Neuronal stem cell (in vitro differentiated cells): Measurements from ENCODE around the gene SLC8A1.

ENCODE experiments used
- DNase-seq: peaks from one replicate; pipeline ENCODE4 v3.0.0-alpha.2; 2013; ENCODE audit warnings: low spot score
- H2AFZ ChIP-seq: one replicate; pipeline ENCODE4 v1.6.1; 2013; ENCODE audit warnings: mild to moderate bottlenecking, low read length, inconsistent platforms
- H2AK5ac ChIP-seq: 2 replicates; pipeline ENCODE4 v1.6.1; 2013; ENCODE audit warnings: low read depth, mild to moderate bottlenecking, inconsistent platforms, low read length, moderate library complexity, mixed read lengths
- H2BK120ac ChIP-seq: 2 replicates; pipeline ENCODE4 v1.6.1; 2013; ENCODE audit warnings: low read depth, mild to moderate bottlenecking, inconsistent platforms, low read length, moderate library complexity, mixed read lengths
- H2BK12ac ChIP-seq: one replicate; pipeline ENCODE4 v1.6.1; 2013; ENCODE audit warnings: low read length, inconsistent platforms
- H2BK15ac ChIP-seq: 2 replicates; pipeline ENCODE4 v1.6.1; 2013; ENCODE audit warnings: mild to moderate bottlenecking, low read length, inconsistent platforms, mixed read lengths
- H2BK5ac ChIP-seq: one replicate; pipeline ENCODE4 v1.6.1; 2013; ENCODE audit warnings: inconsistent platforms, mild to moderate bottlenecking, low read length, moderate library complexity
- H3K14ac ChIP-seq: one replicate; pipeline ENCODE4 v1.6.1; 2013; ENCODE audit warnings: low read length, inconsistent platforms
- H3K18ac ChIP-seq: 2 replicates; pipeline ENCODE4 v1.6.1; 2013; ENCODE audit warnings: low read length, inconsistent platforms
- H3K23ac ChIP-seq: 2 replicates; pipeline ENCODE4 v1.6.1; 2013; ENCODE audit warnings: low read depth, mild to moderate bottlenecking, mixed read lengths, low read length, inconsistent platforms; ENCODE audit not compliant: poor library complexity
- H3K27ac ChIP-seq: replicated peaks from 3 replicates; pipeline ENCODE4 v1.5.1; 2013; ENCODE audit warnings: low read length, inconsistent platforms
- H3K27me3 ChIP-seq, 3 experiments: 2 replicates each; pipeline ENCODE4 v1.6.1; 2013; ENCODE audit warnings: low read length in 3 of 3, mild to moderate bottlenecking in 2 of 3, inconsistent platforms in 1 of 3, low read depth in 1 of 3, mixed read lengths in 1 of 3, moderate library complexity in 1 of 3; ENCODE audit not compliant: control insufficient read depth in 3 of 3, insufficient read depth in 3 of 3
- H3K36me3 ChIP-seq, 2 donors: replicated peaks in 1 of 2; 2 replicates each; pipeline ENCODE4 v1.6.1; 2013; ENCODE audit warnings: low read length in 2 of 2; ENCODE audit not compliant: control insufficient read depth in 2 of 2, insufficient read depth in 2 of 2
- H3K4ac ChIP-seq: 2 replicates; pipeline ENCODE4 v1.6.1; 2013; ENCODE audit warnings: inconsistent platforms, mild to moderate bottlenecking, low read length, moderate library complexity
- H3K4me1 ChIP-seq, 2 donors: 1 replicate in 1 of 2; 2 replicates in 1 of 2; pipeline ENCODE4 v1.6.1; 2013; ENCODE audit warnings: low read length in 2 of 2, low read depth in 1 of 2; ENCODE audit not compliant: control insufficient read depth in 2 of 2, insufficient read depth in 1 of 2
- H3K4me2 ChIP-seq: one replicate; pipeline ENCODE4 v1.6.1; 2013; ENCODE audit warnings: mild to moderate bottlenecking, low read length, inconsistent platforms; ENCODE audit not compliant: insufficient read depth, poor library complexity, severe bottlenecking
- H3K4me3 ChIP-seq, 2 donors: 2 replicates each; pipeline ENCODE4 v1.5.1; 2013; ENCODE audit warnings: low read length in 2 of 2, mild to moderate bottlenecking in 2 of 2, inconsistent platforms in 1 of 2, moderate library complexity in 1 of 2
- H3K79me1 ChIP-seq: one replicate; pipeline ENCODE4 v1.6.1; 2013; ENCODE audit warnings: low read depth, mild to moderate bottlenecking, inconsistent platforms, low read length, moderate library complexity
- H3K9ac ChIP-seq: one replicate; pipeline ENCODE4 v1.6.1; 2013; ENCODE audit warnings: mild to moderate bottlenecking, low read depth, low read length, inconsistent platforms; ENCODE audit not compliant: poor library complexity
- H3K9me3 ChIP-seq, 2 donors: replicated peaks in 1 of 2; 2 replicates each; pipeline versions ENCODE3 to v1.6.1; 2013; ENCODE audit warnings: low read length in 2 of 2, mild to moderate bottlenecking in 2 of 2, inconsistent platforms in 1 of 2, low read depth in 1 of 2, mixed read lengths in 1 of 2, moderate library complexity in 1 of 2; ENCODE audit not compliant: control insufficient read depth in 2 of 2, insufficient read depth in 1 of 2
- H4K8ac ChIP-seq: one replicate; pipeline ENCODE4 v1.6.1; 2013; ENCODE audit warnings: low read depth, mild to moderate bottlenecking, inconsistent platforms, low read length, moderate library complexity
- H4K91ac ChIP-seq: one replicate; pipeline ENCODE4 v1.6.1; 2013; ENCODE audit warnings: low read length, low read depth, mild to moderate bottlenecking, inconsistent platforms; ENCODE audit not compliant: poor library complexity
- WGBS, 2 donors: extraction: QIAGEN DNeasy Blood & Tissue Kit; methylation state at CpG; one replicate each; pipeline ENCODE4 v1.1.7; 2013; ENCODE audit warnings: missing lambda C conversion rate in 2 of 2, mixed read lengths in 1 of 2; ENCODE audit not compliant: insufficient read length in 2 of 2, insufficient replicate concordance in 1 of 2; ENCODE audit errors: extremely low coverage in 2 of 2; 5-methylcytosine and 5-hydroxymethylcytosine counted together

SLC8A1 gene

GRCh38 chr2:40353231-40353630, 98.7 kb downstream of the SLC8A1 start:
- H3K4me2 ChIP-seq: no peak overlapping the region
- no peak overlapping the region for H3K9ac ChIP-seq
- DNase-seq: no peak
- no peak overlapping the region for H2BK15ac ChIP-seq
- H4K8ac ChIP-seq: no peak overlapping the region
- H3K4ac ChIP-seq: no peak overlapping the region
- H3K4me1 ChIP-seq: no peaks in the 10 kb centered on the region
- H3K27ac ChIP-seq: no peak overlapping the region
- H3K4me3 ChIP-seq: no peak overlapping the region
- no peaks in the 10 kb centered on the region for H3K9me3 ChIP-seq
- WGBS, 2 donors: no CpG with 5 or more reads among the region's 5 CpGs
- no peak overlapping the region for H2BK120ac ChIP-seq
- no peak overlapping the region for H2AK5ac ChIP-seq
- H2AFZ ChIP-seq: no peak overlapping the region
- no peaks in the 10 kb centered on the region for H3K27me3 ChIP-seq
- no peaks in the 10 kb centered on the region for H3K79me1 ChIP-seq
- no peak overlapping the region for H3K23ac ChIP-seq
- H2BK5ac ChIP-seq: no peak overlapping the region
- no peak overlapping the region for H3K14ac ChIP-seq
- H3K18ac ChIP-seq: no peak overlapping the region
- H4K91ac ChIP-seq: no peak overlapping the region
- H3K36me3 ChIP-seq: no peaks in the 10 kb centered on the region
- no peak overlapping the region for H2BK12ac ChIP-seq

- H4K91ac ChIP-seq: no peak overlapping the region
- H3K14ac ChIP-seq: no peak overlapping the region
- WGBS, 2 donors: no CpG with 5 or more reads among the region's 7 CpGs
- no peak overlapping the region for H2BK15ac ChIP-seq
- DNase-seq: no peak
- no peak overlapping the region for H3K4me3 ChIP-seq
- no peak overlapping the region for H2AFZ ChIP-seq
- no peak overlapping the region for H3K4me2 ChIP-seq
- H3K18ac ChIP-seq: no peak overlapping the region
- no peak overlapping the region for H3K9ac ChIP-seq
- H2BK5ac ChIP-seq: no peak overlapping the region
- H2AK5ac ChIP-seq: no peak overlapping the region
- H3K23ac ChIP-seq: no peak overlapping the region
- no peak overlapping the region for H2BK12ac ChIP-seq
- H2BK120ac ChIP-seq: no peak overlapping the region
- H3K79me1 ChIP-seq: no peaks in the 10 kb centered on the region
- H3K4me1 ChIP-seq: no peaks in the 10 kb centered on the region
- no peaks in the 10 kb centered on the region for H3K27me3 ChIP-seq
- H3K27ac ChIP-seq: no peak overlapping the region
- H4K8ac ChIP-seq: no peak overlapping the region
- H3K4ac ChIP-seq: no peak overlapping the region
- no peaks in the 10 kb centered on the region for H3K36me3 ChIP-seq
- no peaks in the 10 kb centered on the region for H3K9me3 ChIP-seq
Observed at GRCh38 chr2:40352703-40353099, 99.2 kb downstream of the SLC8A1 start.

- Histone ChIP-seq H3K4me3 (no peak overlapping the region), H2AK5ac (no peak overlapping the region)
- no CpG with 5 or more reads among the region's 4 CpGs for WGBS, 2 donors
Observed at GRCh38 chr2:40352041-40352702, 99.7 kb downstream of the SLC8A1 start.

GRCh38 chr2:40348665-40349064, 103.2 kb downstream of the SLC8A1 start:
- DNase-seq: no peak
- Histone ChIP-seq H4K91ac (no peak overlapping the region), H3K9ac (no peak overlapping the region), H2BK120ac (no peak overlapping the region), H2AFZ (no peak overlapping the region), H3K14ac (no peak overlapping the region), H2AK5ac (no peak overlapping the region), H3K18ac (no peak overlapping the region), H3K4me1 (peaks cover 0 to 2% of the 10 kb centered on the region in 2 donors), H3K4me3 (no peak overlapping the region), H3K4ac (no peak overlapping the region), H3K27me3 (no peaks in the 10 kb centered on the region), H3K36me3 (no peaks in the 10 kb centered on the region), H3K4me2 (no peak overlapping the region), H2BK5ac (no peak overlapping the region), H3K79me1 (no peaks in the 10 kb centered on the region), H3K9me3 (no peaks in the 10 kb centered on the region), H3K23ac (no peak overlapping the region), H4K8ac (no peak overlapping the region), H2BK15ac (no peak overlapping the region), H3K27ac (no peak overlapping the region), H2BK12ac (no peak overlapping the region)
- WGBS, 2 donors: no CpG with 5 or more reads among the region's 5 CpGs

More at GRCh38 chr2:40352041-40352702, 99.7 kb downstream of the SLC8A1 start:
- Histone ChIP-seq H3K36me3 (no peaks in the 10 kb centered on the region), H3K4me2 (no peak overlapping the region), H3K9ac (no peak overlapping the region), H3K4me1 (no peaks in the 10 kb centered on the region), H3K79me1 (no peaks in the 10 kb centered on the region), H2AFZ (no peak overlapping the region), H3K27ac (no peak overlapping the region), H2BK5ac (no peak overlapping the region), H3K4ac (no peak overlapping the region), H3K9me3 (no peaks in the 10 kb centered on the region), H2BK15ac (no peak overlapping the region), H4K8ac (no peak overlapping the region), H3K27me3 (no peaks in the 10 kb centered on the region), H3K14ac (no peak overlapping the region), H3K18ac (no peak overlapping the region), H4K91ac (no peak overlapping the region), H2BK120ac (no peak overlapping the region), H2BK12ac (no peak overlapping the region), H3K23ac (no peak overlapping the region)
- no peak for DNase-seq
